Measurements from ENCODE around the gene PPP4R3A.

DNA sequence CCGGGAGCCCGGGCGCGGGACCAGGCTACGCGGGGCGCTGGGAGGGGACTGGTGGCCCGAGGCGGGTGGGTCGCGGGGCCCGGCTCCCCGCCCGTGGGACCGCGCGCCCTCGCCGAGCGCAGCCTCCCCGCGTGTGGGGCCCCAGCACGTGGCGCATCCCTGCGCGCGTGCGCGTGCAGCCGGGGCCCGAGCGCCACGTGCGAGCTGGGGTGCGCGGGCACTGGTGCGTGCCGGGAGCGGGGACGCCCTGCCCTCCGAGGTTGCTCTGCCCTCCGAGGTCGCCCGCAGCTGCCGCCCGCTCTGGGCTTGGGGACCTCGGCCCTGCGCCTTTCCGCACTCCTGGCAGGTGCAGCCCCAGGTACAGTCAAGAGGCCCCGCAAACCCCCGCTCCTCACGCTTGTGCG lies 92.1 kb downstream of the PPP4R3A start:
- TF ChIP-seq CTCF (IDR thresholded peaks at IDR 0.05; ENCODE audit: insufficient read depth, low read depth, low read length) (no peak), EZH2 (IDR thresholded peaks at IDR 0.05; ENCODE audit: insufficient read depth, low read length) (peak; percentile 44)
